ENCODE results near the gene TMPRSS5.

Gene TMPRSS5

DNA sequence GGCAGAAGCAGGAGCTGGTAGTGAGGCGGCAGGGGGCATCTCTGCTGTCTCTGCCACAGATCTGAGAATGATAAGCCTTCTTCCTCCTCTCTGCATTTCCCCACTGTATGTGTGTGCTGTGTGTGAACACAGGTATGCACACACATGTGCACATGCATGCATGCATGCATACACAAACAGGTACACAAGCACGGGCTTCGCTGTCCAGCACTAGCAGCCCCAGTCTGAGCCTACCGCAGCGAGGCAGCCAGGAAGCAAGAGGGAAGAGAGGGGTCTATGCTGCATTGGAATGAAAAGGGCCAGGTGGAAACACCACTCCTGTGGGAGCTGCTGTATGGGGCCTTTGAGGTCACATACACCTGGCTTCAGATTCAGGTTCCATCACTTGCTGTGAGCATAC lies 62.4 kb downstream of the TMPRSS5 start:
- DNase-seq = no peak
- Histone ChIP-seq H3K4me3 (no peak overlapping the region), H3K9me3 (no peaks in the 10 kb centered on the region), H3K27me3 (no peaks in the 10 kb centered on the region), H3K36me3 (no peaks in the 10 kb centered on the region), H3K4me1 (no peaks in the 10 kb centered on the region), H3K27ac (no peak overlapping the region)
- intact Hi-C loops (cut with DNase I; ENCODE audit: low total_unique reads) = no loop called here
- no peak for TF ChIP-seq CTCF (IDR thresholded peaks at IDR 0.05)

- Histone ChIP-seq H3K36me3 (no peaks in the 10 kb centered on the region), H3K27ac (no peak overlapping the region), H3K9me3 (no peaks in the 10 kb centered on the region), H3K4me1 (no peaks in the 10 kb centered on the region), H3K27me3 (no peaks in the 10 kb centered on the region), H3K4me3 (no peak overlapping the region)
- no peak for DNase-seq
- no peak for TF ChIP-seq CTCF (IDR thresholded peaks at IDR 0.05)
- intact Hi-C loops (cut with DNase I; ENCODE audit: low total_unique reads) = no loop called here
Measured at GRCh38 chr11:113643006-113643585, 63.0 kb downstream of the TMPRSS5 start.

DNA sequence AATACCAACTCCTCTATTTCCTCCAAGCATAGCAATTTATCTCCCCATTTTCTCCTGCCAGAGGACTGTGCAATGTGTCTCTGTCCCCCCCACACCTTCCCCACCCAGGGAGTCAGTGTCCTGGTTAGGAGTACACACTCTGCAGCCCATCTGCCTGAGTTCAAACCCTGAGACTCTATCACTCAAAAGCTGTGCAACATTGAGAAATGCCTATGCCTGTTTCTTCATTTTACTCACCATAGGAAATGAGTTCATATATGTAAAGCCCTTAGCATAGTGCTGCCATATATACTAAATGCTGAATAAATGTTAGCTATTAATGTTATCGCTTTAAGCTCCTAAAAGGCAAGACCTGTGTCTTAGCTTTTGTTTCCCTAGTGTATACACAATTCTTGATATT lies 64.0 kb downstream of the TMPRSS5 start:
- H3K27ac ChIP-seq = no peak overlapping the region
- no peak for DNase-seq
- H3K4me3 ChIP-seq = no peak overlapping the region
- H3K9me3 ChIP-seq = no peaks in the 10 kb centered on the region
- no peaks in the 10 kb centered on the region for H3K36me3 ChIP-seq
- H3K4me1 ChIP-seq = no peaks in the 10 kb centered on the region
- no peaks in the 10 kb centered on the region for H3K27me3 ChIP-seq
- intact Hi-C loops (cut with DNase I; ENCODE audit: low total_unique reads) = no loop called here
- no peak for TF ChIP-seq CTCF (IDR thresholded peaks at IDR 0.05)

DNA sequence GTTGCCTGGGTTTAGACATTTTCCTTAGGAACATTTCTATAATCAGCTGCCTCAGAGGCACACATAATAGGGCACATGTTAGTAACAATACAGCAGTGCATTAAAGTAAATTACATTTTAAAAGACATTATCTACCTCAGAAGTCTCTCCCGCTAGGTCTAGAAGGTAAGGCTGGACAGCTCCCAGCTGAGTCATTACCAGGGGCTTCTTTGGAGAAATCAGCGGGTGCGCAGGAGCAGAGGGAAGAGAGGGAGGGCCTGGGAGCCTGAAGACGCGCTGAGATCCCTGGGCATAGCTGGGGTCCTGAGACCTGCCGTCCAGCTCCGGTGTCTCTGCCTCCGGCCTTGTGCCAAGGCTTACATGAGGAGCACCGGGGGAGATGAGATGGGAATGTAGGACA lies 67.7 kb downstream of the TMPRSS5 start:
- Histone ChIP-seq H3K36me3 (no peaks in the 10 kb centered on the region), H3K4me1 (peaks cover 0 to 9% (median 6%) of the 10 kb centered on the region in 4 donors), H3K27ac (no peak overlapping the region), H3K4me3 (no peak overlapping the region), H3K27me3 (no peaks in the 10 kb centered on the region), H3K9me3 (no peaks in the 10 kb centered on the region)
- DNase-seq = no peak
- no peak for TF ChIP-seq CTCF (IDR thresholded peaks at IDR 0.05)
- intact Hi-C loops (cut with DNase I; ENCODE audit: low total_unique reads) = no loop called here

DNA sequence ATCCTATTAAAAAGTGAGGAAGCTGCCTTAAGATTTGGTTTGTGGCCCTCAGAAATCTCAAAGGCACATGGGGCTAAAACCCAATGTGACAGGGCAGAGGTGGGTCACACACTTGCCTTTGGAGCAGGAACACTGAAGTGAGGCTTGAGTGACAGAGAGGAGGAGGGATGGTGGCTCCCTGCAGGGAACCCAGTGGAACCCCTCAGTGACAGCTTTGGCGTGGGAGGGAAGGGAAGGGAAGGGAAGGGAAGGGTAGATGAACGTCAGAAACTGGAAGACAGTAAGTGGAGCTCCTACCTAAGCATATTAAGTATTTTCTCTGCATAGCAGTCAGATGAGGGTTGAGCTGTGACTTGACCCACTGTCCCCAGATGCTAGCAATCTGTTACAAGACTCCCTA lies 68.5 kb downstream of the TMPRSS5 start:
- no peak for TF ChIP-seq CTCF (IDR thresholded peaks at IDR 0.05)
- no peaks in the 10 kb centered on the region for H3K36me3 ChIP-seq
- peaks cover 0 to 16% (median 12%) of the 10 kb centered on the region in 4 donors for H3K4me1 ChIP-seq
- no peaks in the 10 kb centered on the region for H3K27me3 ChIP-seq
- no peak overlapping the region for H3K4me3 ChIP-seq
- intact Hi-C loops (cut with DNase I; ENCODE audit: low total_unique reads) = no loop called here
- H3K9me3 ChIP-seq = no peaks in the 10 kb centered on the region
- no peak overlapping the region for H3K27ac ChIP-seq
- no peak for DNase-seq

Measured in tibial artery (tissue), 4 donors.